ENCODE data around the gene NBPF3. TPM values are rescaled to one million over a fixed set of nuclear protein-coding genes. Genes with fewer than 3 reads are reported as not detected.

Gene NBPF3
- total and polyA plus RNA-seq, 2 experiments from 2014 or later, result 2.7 to 18.1 TPM

DNA sequence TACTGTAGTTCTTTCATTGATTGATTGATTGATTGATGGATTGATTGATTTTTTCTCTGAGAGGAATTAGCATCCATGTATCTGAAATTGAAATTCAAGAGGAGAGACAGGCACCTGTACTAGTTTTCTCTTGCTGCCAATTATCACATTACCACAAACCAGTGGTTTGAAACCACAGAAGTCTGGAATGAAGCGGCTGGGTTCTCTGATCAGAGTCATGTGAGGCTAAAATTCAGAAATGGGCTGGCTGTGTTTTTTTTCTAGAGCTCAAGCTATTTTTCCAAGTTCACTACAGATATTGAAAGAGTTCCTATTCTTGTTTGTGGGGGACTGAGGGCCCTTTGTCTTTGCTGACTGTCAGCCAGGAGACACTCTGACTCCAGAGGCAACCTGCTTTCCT, 10.0 kb downstream of the NBPF3 start:
- Histone ChIP-seq H3K4me2 (no peak overlapping the region), H2AFZ (no peak overlapping the region), H3K79me2 (replicated peaks; ENCODE audit: insufficient read depth) (no peaks in the 10 kb centered on the region), H4K20me1 (replicated peaks; ENCODE audit: insufficient read depth) (no peaks in the 10 kb centered on the region), H3K36me3 (ENCODE audit: insufficient read depth) (no peaks in the 10 kb centered on the region), H3K27me3 (ENCODE audit: insufficient read depth) (no peaks in the 10 kb centered on the region), H3K9me2 (ENCODE audit: insufficient read depth) (no peaks in the 10 kb centered on the region), H3F3A (replicated peaks; ENCODE audit: low read depth) (no peaks in the 10 kb centered on the region), H3K4me1 (ENCODE audit: insufficient read depth) (no peaks in the 10 kb centered on the region), H3K27ac (ENCODE audit: low read depth) (no peak overlapping the region), H3K4me3 (no peak overlapping the region)
- Mint-ChIP-seq H3K9me3 (no peaks in the 10 kb centered on the region), H3K4me3 (no peak overlapping the region), H3K36me3 (ENCODE audit: low read depth) (no peaks in the 10 kb centered on the region; the same call in 2 of the 3 replicates), H3K27ac (no peak overlapping the region), H3K4me1 (no peaks in the 10 kb centered on the region), H3K27me3 (ENCODE audit: insufficient read depth, low read depth, poor library complexity) (no peaks in the 10 kb centered on the region)
- no peak for ATAC-seq
- no peak for DNase-seq (ENCODE audit: low spot score)
- TF ChIP-seq NANOG (IDR thresholded peaks at IDR 0.05; ENCODE audit: borderline replicate concordance) (no peak), ZNF114 (CRISPR knock-in tag; IDR thresholded peaks at IDR 0.05) (no peak), STAT1 (IDR thresholded peaks at IDR 0.05; ENCODE audit: unreplicated experiment) (no peak), CREB1 (CRISPR knock-in tag; IDR thresholded peaks at IDR 0.05; ENCODE audit: low read depth) (no peak), CTCF (conservative IDR thresholded peaks at IDR 0.05; ENCODE audit: low read depth in 2 of 2) (no peak), EZH2 (IDR thresholded peaks at IDR 0.05; ENCODE audit: low read depth, unreplicated experiment) (no peak), REST (IDR thresholded peaks at IDR 0.05; ENCODE audit: unreplicated experiment) (no peak), JUNB (IDR thresholded peaks at IDR 0.05; ENCODE audit: unreplicated experiment) (no peak), EZH2phosphoT487 (IDR thresholded peaks at IDR 0.05; ENCODE audit: unreplicated experiment) (no peak), ZNF331 (CRISPR knock-in tag; IDR thresholded peaks at IDR 0.05; ENCODE audit: low read depth) (no peak), POLR2AphosphoS5 (IDR thresholded peaks at IDR 0.05; ENCODE audit: low read depth) (no peak)
- TF ChIP-seq, protein P1, sequence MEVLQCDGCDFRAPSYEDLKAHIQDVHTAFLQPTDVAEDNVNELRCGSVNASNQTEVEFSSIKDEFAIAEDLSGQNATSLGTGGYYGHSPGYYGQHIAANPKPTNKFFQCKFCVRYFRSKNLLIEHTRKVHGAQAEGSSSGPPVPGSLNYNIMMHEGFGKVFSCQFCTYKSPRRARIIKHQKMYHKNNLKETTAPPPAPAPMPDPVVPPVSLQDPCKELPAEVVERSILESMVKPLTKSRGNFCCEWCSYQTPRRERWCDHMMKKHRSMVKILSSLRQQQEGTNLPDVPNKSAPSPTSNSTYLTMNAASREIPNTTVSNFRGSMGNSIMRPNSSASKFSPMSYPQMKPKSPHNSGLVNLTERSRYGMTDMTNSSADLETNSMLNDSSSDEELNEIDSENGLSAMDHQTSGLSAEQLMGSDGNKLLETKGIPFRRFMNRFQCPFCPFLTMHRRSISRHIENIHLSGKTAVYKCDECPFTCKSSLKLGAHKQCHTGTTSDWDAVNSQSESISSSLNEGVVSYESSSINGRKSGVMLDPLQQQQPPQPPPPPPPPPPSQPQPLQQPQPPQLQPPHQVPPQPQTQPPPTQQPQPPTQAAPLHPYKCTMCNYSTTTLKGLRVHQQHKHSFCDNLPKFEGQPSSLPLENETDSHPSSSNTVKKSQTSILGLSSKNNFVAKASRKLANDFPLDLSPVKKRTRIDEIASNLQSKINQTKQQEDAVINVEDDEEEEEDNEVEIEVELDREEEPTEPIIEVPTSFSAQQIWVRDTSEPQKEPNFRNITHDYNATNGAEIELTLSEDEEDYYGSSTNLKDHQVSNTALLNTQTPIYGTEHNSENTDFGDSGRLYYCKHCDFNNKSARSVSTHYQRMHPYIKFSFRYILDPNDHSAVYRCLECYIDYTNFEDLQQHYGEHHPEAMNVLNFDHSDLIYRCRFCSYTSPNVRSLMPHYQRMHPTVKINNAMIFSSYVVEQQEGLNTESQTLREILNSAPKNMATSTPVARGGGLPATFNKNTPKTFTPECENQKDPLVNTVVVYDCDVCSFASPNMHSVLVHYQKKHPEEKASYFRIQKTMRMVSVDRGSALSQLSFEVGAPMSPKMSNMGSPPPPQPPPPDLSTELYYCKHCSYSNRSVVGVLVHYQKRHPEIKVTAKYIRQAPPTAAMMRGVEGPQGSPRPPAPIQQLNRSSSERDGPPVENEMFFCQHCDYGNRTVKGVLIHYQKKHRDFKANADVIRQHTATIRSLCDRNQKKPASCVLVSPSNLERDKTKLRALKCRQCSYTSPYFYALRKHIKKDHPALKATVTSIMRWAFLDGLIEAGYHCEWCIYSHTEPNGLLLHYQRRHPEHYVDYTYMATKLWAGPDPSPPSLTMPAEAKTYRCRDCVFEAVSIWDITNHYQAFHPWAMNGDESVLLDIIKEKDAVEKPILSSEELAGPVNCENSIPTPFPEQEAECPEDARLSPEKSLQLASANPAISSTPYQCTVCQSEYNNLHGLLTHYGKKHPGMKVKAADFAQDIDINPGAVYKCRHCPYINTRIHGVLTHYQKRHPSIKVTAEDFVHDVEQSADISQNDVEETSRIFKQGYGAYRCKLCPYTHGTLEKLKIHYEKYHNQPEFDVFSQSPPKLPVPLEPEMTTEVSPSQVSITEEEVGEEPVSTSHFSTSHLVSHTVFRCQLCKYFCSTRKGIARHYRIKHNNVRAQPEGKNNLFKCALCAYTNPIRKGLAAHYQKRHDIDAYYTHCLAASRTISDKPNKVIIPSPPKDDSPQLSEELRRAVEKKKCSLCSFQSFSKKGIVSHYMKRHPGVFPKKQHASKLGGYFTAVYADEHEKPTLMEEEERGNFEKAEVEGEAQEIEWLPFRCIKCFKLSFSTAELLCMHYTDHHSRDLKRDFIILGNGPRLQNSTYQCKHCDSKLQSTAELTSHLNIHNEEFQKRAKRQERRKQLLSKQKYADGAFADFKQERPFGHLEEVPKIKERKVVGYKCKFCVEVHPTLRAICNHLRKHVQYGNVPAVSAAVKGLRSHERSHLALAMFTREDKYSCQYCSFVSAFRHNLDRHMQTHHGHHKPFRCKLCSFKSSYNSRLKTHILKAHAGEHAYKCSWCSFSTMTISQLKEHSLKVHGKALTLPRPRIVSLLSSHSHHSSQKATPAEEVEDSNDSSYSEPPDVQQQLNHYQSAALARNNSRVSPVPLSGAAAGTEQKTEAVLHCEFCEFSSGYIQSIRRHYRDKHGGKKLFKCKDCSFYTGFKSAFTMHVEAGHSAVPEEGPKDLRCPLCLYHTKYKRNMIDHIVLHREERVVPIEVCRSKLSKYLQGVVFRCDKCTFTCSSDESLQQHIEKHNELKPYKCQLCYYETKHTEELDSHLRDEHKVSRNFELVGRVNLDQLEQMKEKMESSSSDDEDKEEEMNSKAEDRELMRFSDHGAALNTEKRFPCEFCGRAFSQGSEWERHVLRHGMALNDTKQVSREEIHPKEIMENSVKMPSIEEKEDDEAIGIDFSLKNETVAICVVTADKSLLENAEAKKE (CRISPR knock-in tag; IDR thresholded peaks at IDR 0.05), result no peak
